ENCODE data around the gene APBB1IP.

- TF ChIP-seq CTCF (IDR thresholded peaks at IDR 0.05) (no peak), POLR2A (IDR thresholded peaks at IDR 0.05) (no peak)
These were observed 81.7 kb downstream of the APBB1IP start for GRCh38 chr10:26519803-26520202.

Data from lower leg skin (tissue), 3 donors.